ENCODE results near the gene CACNB3.

Gene CACNB3

DNA sequence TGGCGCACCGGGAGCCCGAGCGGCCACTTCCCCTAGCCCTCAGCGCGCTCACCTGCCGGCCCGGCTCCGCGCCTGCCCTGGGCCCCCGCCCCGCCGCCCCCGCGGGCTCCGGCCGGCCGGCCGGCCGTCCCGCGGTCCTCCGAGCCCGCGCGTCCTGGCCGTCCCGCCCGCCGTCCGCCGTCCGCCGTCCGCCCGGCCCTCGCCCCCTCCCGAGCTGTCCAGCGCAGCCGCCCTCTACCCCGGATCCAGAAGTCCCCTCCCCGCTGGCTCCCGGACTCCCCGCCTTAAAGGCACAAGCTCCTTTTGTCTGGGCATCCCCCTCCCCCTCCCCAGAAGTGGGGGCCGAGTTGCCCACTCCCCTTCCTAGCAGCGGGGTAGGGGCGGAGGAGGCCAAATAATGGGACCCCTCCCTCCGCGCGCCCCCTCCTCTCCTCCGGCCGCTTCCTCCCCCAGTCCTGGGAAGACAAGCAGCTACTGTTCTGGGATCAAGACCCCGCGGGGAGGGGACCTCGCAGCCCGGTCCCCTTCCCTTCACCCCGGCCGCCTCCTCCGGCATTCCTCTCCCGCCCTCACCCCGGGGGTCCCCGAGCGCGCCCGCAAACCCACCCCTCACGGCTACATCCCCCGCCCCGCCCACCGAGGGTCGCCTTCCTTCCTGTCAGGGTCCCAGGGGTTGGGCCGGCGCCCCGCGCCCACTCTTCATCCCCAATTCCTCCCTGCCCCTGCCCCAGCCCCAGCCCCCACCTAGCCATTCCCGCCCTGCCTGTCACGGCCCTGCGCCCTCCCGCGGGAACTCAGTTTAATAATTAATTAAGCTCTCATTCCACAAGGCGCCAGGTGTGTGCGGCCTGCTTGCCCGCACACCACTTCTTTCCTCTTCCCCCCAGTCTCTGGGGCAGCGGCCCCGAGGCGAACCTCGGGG lies 29.2 kb upstream of the CACNB3 start, which contains the start of gene ADCY6:
Gene ADCY6 (minus strand): TSS at position 236 of the 922 bp plus-strand sequence. CDS start 5,655 bp downstream, outside the sequence.
- no peak for DNase-seq

DNA sequence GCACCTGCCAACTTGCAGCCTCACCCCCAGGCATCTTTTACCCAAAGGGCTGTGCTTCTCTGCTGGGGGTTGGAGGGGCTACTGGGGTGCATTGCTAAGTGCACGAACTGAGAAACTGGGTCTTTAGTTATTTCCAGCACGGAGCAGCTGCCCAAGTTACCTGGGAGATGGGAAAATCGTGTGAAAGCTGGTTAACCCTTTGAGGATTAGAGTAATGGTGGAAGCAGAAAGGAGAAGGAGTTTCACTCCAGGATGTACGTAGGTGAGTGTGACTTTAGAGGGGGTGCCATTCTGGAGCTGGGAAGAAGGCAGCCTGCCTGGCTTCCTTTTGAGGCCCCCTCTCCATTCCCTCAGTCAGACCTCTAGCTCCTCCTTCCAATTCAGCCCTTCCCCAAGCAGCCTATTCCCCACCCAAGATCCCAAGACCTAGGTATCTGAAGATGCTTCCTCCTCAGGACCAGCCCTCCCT lies 28.4 kb upstream of the CACNB3 start:
- DNase-seq: no peak

GRCh38 chr12:48793696-48794095 lies 24.6 kb upstream of the CACNB3 start:
- DNase-seq: no peak

- DNase-seq: no peak
Observed at GRCh38 chr12:48794870-48795269, 23.4 kb upstream of the CACNB3 start.

GRCh38 chr12:48795550-48796455 lies 22.5 kb upstream of the CACNB3 start:
- peak; percentile 50 for DNase-seq

GRCh38 chr12:48796976-48797375 lies 21.3 kb upstream of the CACNB3 start:
- no peak for DNase-seq

GRCh38 chr12:48800457-48800856 lies 17.8 kb upstream of the CACNB3 start:
- no peak for DNase-seq

DNA sequence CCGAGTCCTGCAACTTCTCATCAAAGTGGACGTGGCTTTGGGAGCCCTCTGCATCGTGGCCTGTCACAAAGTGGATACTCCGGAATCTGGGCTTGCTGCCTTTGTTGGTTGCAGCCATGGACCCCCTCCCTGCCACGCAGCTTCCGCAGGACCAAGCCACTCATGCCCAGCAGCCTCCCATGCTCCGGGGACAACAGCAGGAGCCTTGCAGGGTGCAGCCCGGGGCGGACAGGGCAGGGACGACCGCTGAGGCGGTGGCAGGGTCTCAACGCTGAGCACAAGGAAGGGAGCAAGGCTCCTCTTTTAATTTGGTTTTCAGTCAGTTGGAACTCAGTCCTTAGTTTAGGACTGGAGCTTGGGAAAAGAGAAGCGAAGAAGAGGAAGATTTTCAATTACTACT lies 17.3 kb upstream of the CACNB3 start:
- DNase-seq: no peak

- no peak for DNase-seq
Observed at GRCh38 chr12:48803675-48804074, 14.6 kb upstream of the CACNB3 start.

GRCh38 chr12:48807981-48808380 lies 10.3 kb upstream of the CACNB3 start:
- DNase-seq: no peak

GRCh38 chr12:48810903-48811431 lies 7.3 kb upstream of the CACNB3 start:
- no peak for DNase-seq

GRCh38 chr12:48811437-48812090 lies 6.7 kb upstream of the CACNB3 start:
- DNase-seq: no peak

DNA sequence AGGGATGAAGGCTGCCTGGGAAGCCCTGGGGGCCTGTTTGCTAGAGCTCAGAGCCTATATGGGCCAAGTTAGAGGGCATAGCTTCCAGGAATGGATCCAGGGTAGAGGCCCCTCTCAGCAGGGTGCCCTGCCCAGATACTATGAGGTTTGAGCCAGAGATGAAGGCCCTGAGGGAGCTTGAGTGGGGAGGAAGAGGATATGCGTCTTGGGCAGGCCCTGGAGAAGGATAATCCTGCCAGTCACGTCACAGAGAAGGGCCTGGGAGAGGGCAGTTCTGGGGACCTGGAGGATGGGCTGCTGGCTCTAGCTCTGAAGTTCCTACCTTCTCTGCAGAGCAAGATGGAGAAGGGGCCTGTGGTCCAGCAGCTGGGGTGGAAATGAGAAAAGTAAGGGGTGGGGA lies 5.9 kb upstream of the CACNB3 start:
- DNase-seq: no peak

GRCh38 chr12:48813465-48814261 lies 4.6 kb upstream of the CACNB3 start:
- no peak for DNase-seq

DNA sequence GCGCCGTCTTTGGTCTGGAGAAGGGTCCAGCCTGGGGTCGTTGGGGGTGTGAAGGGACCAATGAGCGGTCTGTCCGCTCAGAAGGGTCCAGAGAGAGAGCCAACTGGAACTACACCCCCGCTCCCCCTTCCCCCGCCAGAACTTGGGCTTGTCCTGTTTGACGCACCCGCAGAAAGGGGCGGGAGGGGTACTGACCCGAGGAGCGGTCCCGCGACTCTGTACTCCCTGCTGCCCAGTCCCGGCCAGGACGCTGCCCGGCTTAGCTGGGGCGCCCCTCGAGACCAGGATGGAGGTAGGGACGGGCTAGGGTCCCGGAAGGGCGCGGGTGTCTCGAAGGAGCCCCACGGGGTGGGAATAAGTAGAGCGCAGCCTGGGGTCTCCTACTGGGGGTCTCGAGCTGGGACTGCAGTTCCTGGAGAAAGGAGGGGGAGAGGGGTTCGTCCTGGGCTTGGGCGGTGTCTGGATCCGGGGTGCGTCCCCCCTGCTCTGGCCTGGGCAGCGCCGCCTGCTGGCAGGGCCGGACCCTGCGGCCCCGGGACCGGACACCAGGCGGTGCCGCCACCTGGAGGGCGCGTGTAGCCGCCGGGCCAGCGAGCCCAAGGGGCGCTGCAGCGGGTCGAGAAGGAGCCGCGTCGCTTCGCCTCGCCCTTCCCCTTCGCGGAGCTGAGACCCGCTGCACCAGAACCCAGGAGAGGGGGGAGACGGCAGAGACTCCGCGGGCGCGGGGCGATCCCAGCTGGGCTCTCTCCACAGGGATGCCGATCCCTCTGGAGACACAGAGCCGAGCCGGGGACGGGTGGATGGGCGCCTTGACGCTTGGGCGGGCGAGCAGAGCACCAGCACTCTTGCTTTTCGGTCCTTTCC lies 3.8 kb upstream of the CACNB3 start:
- DNase-seq: peak; percentile 72

DNA sequence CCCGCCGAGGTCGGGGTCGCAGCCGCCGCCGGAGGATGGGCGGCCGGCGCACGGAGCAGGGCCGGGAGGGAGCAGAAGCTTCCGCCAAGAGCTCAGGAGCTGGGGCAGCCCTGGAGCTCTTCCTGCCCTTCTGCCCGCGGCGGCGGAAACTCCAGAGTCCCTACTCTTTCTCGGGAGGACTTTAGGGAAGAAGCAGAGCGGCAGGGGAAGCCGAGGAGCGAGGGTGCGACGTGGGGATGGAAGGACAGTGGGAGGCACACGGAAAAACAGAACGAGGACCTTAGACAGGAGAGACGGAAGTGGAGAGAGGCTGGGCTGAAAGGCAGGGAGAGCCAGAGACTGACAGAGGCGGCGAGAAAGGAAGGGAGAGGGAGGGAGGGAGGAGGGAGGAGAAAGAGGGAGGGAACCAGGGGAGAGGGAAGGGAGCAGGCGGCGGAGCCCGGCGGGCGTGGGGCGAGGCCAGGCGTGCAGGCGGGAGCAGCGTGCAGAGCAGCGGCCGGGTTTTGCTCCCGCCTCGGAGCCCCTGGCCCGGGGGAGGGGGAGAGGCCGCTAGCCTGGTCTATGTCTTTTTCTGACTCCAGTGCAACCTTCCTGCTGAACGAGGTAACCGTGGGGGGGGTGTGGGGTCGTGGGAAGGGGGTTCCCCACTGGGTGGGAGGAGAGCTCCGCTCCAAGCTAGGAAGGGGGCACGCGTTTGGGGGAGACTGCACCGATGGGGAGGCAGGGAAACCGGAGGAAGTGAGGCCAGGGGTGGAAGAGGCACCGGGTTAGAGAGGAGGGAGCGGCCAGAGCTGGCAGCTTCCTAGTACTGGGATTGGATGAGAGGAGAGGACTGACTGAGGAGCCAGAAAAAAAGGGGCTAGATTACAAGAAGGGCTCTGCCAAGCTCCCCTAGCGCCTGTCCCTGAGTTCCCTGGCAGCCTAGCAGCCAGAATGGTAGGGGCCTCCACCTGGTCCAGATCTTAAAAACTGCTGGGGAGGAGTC lies 2.9 kb upstream of the CACNB3 start:
- DNase-seq: peak; percentile 16

DNA sequence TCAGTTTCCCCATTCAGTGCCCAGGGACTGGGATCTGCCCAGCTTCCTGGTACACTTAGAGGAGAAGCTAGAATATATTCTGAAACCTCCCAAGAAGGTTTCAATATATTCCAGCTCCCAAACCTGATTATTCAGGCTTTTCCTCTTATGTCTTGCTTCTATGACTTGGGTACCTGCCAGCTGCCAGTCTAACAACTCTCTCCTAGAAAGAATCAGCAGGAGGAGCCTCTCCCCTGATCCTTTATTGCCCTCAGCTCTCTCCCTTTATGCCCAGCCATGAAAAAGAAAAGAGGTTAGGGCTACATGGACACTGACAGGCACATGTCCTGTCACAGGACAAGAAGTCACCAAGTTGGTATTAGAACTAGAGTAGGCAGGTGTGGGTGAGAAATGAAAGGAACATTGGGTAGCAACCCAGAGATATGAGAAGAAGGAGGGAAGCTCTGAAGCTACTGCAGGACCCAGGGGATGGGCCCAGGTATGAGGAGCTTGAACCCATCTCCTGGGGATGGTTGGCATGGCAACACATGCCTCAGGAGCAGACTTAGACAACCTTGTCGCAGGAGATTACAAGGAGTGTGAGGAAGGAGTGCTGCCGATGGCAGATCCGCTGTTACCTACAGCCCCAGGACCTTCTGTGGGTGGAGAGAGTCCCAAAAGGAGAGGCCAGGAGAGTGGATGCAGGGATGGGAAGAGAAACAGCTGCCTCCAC lies 2.0 kb upstream of the CACNB3 start:
- no peak for DNase-seq

GRCh38 chr12:48818831-48819590 lies 715 bp downstream of the CACNB3 start:
- DNase-seq: no peak
